GM20000 (cell line): ENCODE results near the gene PMEPA1.

Experiments
- DNase-seq: peaks from one replicate; pipeline ENCODE4 v3.0.0; 2012; ENCODE audit warnings: low spot score
- TF ChIP-seq, protein P1 (sequence below): IDR thresholded peaks from 2 replicates; pipeline ENCODE4 v1.5.1; 2012; ENCODE audit warnings: mild to moderate bottlenecking, control low read depth; ENCODE audit errors: extremely low read depth, missing control alignments

The PMEPA1 gene

DNA sequence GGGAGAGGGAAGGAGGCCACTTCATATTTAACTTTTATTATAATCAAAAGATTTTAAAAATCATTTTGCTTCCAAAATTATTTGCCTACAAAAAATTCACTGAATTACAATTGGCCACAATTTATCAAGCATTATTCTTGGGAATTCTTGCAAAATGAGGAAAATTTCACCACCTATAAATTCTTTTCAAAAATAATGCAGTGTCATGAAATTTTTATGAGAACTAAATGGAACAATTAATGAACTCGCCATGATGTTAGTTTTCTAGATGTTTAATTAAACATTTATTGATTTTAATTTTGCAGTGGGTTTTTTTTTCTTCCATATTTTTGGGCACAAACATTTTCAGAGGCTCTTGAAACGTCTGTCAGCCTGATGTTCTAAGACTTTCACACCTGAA lies 83.8 kb downstream of the PMEPA1 start:
- no peak for DNase-seq
- TF ChIP-seq, protein P1, sequence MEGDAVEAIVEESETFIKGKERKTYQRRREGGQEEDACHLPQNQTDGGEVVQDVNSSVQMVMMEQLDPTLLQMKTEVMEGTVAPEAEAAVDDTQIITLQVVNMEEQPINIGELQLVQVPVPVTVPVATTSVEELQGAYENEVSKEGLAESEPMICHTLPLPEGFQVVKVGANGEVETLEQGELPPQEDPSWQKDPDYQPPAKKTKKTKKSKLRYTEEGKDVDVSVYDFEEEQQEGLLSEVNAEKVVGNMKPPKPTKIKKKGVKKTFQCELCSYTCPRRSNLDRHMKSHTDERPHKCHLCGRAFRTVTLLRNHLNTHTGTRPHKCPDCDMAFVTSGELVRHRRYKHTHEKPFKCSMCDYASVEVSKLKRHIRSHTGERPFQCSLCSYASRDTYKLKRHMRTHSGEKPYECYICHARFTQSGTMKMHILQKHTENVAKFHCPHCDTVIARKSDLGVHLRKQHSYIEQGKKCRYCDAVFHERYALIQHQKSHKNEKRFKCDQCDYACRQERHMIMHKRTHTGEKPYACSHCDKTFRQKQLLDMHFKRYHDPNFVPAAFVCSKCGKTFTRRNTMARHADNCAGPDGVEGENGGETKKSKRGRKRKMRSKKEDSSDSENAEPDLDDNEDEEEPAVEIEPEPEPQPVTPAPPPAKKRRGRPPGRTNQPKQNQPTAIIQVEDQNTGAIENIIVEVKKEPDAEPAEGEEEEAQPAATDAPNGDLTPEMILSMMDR = no peak

DNA sequence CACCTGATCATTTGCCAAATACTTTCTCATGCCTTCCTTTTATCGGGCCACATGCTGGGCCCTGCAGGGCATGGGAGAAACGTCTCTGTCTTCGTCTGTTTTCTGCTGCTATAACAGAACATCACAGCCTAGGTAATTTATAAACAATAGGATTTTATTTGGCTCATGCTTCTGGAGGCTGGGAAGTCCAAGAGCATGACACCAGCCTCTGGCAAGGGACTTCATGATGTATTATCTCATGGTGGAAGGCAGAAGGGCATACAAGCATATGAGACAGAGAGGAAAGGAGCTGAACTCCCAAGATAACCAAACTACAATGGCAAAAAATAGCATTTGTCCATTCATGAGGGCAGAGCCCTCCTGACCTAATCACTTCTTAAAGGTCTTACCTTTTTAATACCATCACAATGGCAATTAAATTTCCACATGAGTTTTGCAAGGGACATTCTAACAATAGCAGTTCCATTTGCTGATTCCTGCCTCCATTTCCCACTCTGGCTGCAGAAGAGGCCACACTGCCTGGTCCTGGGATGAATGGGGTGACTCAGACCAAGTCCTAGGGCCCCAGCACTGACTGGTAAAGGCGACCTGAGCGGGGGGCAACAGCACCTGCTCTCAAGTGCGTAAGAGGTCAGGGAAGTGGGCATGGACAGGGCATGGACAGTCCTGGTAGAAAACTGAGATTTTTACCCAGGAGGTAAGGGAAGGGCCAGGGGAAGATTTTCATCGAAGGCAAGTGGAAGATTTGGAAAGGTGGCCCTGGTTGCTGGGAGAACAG lies 84.4 kb downstream of the PMEPA1 start:
- TF ChIP-seq, protein P1 = no peak

DNA sequence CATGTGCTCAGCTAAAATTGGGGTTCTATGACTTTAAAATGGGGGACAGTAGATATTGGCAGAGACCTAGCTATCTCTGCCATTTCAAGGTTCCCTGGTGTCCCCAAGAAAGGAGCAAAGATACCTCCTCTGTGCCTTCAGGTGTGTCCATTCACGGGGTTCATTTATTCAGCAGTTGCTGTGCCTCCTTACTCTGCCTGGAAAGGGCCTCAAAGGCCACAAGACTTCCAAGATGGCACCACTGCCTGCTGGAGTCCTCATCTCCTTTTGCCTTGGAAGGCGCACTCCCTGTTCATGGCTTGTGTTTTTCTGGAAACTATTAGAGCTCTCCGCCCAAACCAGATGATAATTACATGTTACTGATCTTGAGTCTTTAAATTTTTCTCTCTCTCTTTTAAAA lies 85.7 kb downstream of the PMEPA1 start:
- TF ChIP-seq, protein P1 = no peak
- DNase-seq = no peak

More for the DNA sequence above, 84.4 kb downstream of the PMEPA1 start:
- DNase-seq = no peak

DNA sequence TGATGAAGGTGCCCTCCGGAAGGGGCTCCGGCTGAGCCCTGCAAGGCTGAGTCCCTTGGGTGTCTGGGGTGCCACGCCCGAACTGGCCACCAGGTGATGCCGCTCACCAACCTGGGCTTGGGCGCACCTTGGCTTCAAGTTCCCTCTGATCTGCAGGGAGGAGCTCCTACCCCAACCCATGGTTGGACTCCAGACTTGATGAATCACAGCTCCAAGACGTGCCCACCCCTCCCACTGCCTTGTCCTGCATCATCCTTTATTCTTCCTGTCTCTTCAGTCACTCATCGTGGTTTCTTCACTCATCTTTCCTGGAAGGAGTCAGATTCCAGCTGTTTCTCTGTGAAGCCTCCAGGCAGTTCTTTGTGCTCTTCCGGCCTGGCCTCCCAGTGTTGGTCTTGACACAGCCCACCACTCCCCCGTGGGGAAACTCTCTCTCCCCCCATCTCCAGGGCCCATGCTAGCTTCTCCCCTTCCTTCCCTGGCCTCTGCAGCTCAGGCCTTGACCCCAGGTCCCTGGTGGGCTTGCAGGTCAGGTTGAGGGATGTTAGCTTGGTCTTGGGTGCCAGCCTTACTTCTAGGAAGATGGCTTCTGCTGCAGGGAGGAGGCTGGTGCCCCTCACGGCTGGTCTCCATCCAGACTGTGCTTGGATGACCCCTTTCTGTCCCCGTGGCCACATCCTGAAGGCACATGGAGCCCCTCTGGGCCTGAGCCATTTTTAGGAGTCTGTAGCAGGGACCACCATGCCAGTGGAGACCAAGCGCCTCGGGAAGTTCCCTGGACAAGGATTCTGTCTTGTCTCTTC lies 87.0 kb downstream of the PMEPA1 start:
- TF ChIP-seq, protein P1 = peak; percentile 64

DNA sequence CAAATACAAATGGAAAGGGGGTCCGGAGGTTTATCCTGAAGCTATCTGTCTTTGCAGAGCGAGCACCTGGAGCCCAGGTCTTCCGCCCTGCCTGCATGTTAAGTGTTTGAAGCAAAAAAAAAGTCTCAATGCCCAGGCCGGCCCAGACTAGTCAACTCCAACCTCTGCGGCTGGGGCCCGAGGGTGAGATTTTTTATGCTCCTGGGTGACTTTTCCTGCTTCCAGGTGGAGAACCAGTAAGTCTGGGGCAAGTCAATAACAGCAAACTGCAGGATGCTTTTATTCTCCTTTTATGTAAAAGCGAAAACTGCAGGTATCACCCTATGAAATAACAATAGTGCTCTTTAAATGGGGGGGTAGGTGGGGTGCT lies 87.6 kb downstream of the PMEPA1 start:
- TF ChIP-seq, protein P1 = no peak
- DNase-seq = no peak

More for the DNA sequence above, 87.0 kb downstream of the PMEPA1 start:
- peak; percentile 57 for DNase-seq

DNA sequence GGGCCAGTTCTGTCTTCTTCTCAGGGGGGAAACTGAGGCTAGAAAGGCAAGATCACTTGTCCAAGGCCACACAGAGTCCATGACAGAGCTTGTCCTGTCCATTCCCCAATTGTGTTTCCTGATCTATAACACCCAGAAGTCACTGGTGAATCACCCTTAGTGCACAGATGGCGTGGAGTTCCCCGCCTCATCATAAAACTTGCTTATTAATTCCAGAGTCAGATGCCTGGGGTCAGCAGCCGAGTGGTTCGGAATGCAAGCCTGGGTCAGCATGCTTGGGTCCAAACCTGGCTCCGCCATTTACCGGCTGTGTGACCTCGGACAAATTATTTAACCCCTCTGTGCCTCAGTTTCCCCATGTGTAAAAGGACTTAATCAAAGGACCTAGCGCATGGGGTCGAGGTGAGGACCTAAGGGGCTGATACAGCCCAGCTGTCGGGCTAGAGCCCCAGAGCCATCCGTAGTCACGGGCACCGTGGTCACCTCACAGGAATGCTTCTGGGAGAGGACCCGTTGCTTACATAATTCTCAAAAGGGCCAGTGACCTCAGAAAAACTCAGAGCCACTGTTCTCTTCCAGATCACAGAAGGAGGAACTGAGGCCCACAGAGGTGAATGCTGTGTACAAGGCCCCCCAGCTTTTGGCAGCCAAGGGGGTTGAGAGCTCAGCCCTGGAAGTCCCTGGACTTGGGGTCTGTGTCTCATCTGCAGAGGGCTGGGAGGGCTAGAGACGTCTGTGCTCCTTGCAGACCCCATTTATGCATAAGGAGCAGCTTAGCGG lies 88.2 kb downstream of the PMEPA1 start:
- TF ChIP-seq, protein P1 = no peak
- DNase-seq = no peak

DNA sequence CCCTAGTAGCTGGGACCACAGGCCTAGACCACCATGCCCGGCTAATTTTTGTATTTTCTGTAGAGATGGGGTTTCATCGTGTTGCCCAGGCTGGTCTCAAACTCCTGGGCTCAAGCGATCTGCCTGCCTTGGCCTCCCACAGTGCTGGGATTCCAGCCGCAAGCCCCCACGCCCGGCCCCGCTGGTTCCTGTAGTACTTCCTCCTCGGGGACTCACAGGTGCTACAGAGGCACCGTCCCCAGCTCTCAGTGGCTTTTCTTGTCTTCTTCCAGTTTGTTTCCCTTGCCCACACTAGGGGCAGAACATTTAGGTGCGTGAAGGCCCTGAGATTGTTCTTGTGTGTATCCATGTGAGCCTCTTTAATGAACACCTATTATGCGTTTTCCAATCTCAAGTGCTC lies 88.8 kb downstream of the PMEPA1 start:
- TF ChIP-seq, protein P1 = no peak
- DNase-seq = no peak
